HCT116 (cell line): ENCODE results near the gene NSUN7. TPM values are rescaled to one million over a fixed set of nuclear protein-coding genes. Genes with fewer than 3 reads are reported as not detected.

ENCODE experiments used
- ATAC-seq: fragments of 200-7000 bp; cut with Tn5 transposase; 2 replicates; pipeline ENCODE4 v1.9.1; 2020; ENCODE audit warnings: mild to moderate bottlenecking, moderate library complexity
- BruUV-seq: library from RNA; stranded (reverse); fragments of 400-500 nt; replicated peaks from 2 replicates; lab custom pipeline; 2021; lab: Mats Ljungman, UMichigan
- CTCF ChIA-PET: fragments of 300-600 bp; sonication (Branson Sonifier 250); formaldehyde crosslinking; loops from one replicate; lab custom pipeline; 2021; ENCODE audit warnings: antibody characterized with exemption; lab: Charles Lee
- POLR2A ChIA-PET: fragments of 300-600, 350-600 bp; sonication (Branson Sonifier 250); formaldehyde crosslinking; loops from one replicate; lab custom pipeline; 2021; ENCODE audit warnings: antibody characterized with exemption; lab: Charles Lee
- RAD21 ChIA-PET, 2 experiments: fragments of 300-600 bp; sonication (Branson Sonifier 250); formaldehyde crosslinking; loops; one replicate each; lab custom pipeline; 2023; ENCODE audit warnings: low total read pairs in 2 of 2; ENCODE audit not compliant: uncharacterized antibody in 2 of 2, unreplicated experiment in 2 of 2, low non-redundant PET in 1 of 2; lab: Charles Lee
- DNase-seq: peaks from one replicate; pipeline ENCODE4 v3.0.0-alpha.2; 2010; ENCODE audit warnings: low read depth, low spot score
- H2AFZ ChIP-seq: fragments of 200-600 bp; shearing (Covaris generic), sonication (generic); 2 replicates; pipeline ENCODE4 v1.6.1; 2017; ENCODE audit warnings: low read depth, mixed run types, mixed read lengths, antibody characterized with exemption, low read length; ENCODE audit not compliant: poor library complexity, severe bottlenecking
- H3K27ac ChIP-seq: 2 replicates; pipeline ENCODE4 v1.5.1; 2012; ENCODE audit warnings: low read depth, low read length
- H3K27me3 ChIP-seq: fragments of 200-600 bp; sonication (generic); 2 replicates; pipeline ENCODE4 v1.6.1; 2016; ENCODE audit warnings: mixed run types, low read length, mixed read lengths; ENCODE audit not compliant: insufficient read depth
- H3K36me3 ChIP-seq, 2 experiments: fragments of 200-500 bp in 1 of 2; fragments of 200-600 bp in 1 of 2; sonication (Bioruptor generic) in 1 of 2; sonication (generic) in 1 of 2; 2 replicates each; pipeline versions ENCODE4 v1.5.1 to v1.6.1; 2014 to 2016; ENCODE audit warnings: low read length in 2 of 2, inconsistent platforms in 1 of 2, mixed read lengths in 1 of 2, mixed run types in 1 of 2; ENCODE audit not compliant: insufficient read depth in 2 of 2, control insufficient read depth in 1 of 2
- H3K4me1 ChIP-seq, 2 experiments: fragments of 200-600 bp in 1 of 2; sonication (generic) in 1 of 2; 2 replicates each; pipeline versions ENCODE4 v1.5.1 to v1.6.1; 2012 to 2017; ENCODE audit warnings: low read length in 2 of 2, inconsistent platforms in 1 of 2, mild to moderate bottlenecking in 1 of 2, mixed read lengths in 1 of 2, mixed run types in 1 of 2, moderate library complexity in 1 of 2; ENCODE audit not compliant: insufficient read depth in 2 of 2, control insufficient read depth in 1 of 2
- H3K4me2 ChIP-seq: fragments of 200-600 bp; sonication (generic); 2 replicates; pipeline ENCODE4 v1.6.1; 2017; ENCODE audit warnings: mixed run types, low read length, mixed read lengths
- H3K4me3 ChIP-seq, 2 experiments: fragments of 200-600 bp in 1 of 2; sonication (generic) in 1 of 2; replicated peaks in 1 of 2; 2 replicates each; pipeline ENCODE4 v1.5.1; 2011 to 2016; ENCODE audit warnings: low read length in 2 of 2, control low read depth in 1 of 2, low read depth in 1 of 2, mild to moderate bottlenecking in 1 of 2, mixed read lengths in 1 of 2, mixed run types in 1 of 2
- H3K79me2 ChIP-seq: fragments of 200-600 bp; sonication (generic); 2 replicates; pipeline ENCODE4 v1.6.1; 2017; ENCODE audit warnings: mild to moderate bottlenecking, mixed run types, low read length, moderate library complexity, mixed read lengths; ENCODE audit not compliant: insufficient read depth
- H3K9ac ChIP-seq: fragments of 200-600 bp; sonication (generic); 2 replicates; pipeline ENCODE4 v1.6.1; 2016; ENCODE audit warnings: low read length, mixed read lengths
- H3K9me2 ChIP-seq: fragments of 200-600 bp; sonication (generic), shearing (Covaris generic); 2 replicates; pipeline ENCODE4 v1.6.1; 2017; ENCODE audit warnings: mixed run types, mild to moderate bottlenecking, moderate library complexity; ENCODE audit not compliant: insufficient read depth
- H3K9me3 ChIP-seq, 2 experiments: fragments of 200-500 bp in 1 of 2; fragments of 200-600 bp in 1 of 2; sonication (Bioruptor generic) in 1 of 2; sonication (generic) in 1 of 2; 2 replicates each; pipeline ENCODE4 v1.6.1; 2014 to 2017; ENCODE audit warnings: low read length in 2 of 2, mixed read lengths in 2 of 2, inconsistent platforms in 1 of 2, low read depth in 1 of 2, mild to moderate bottlenecking in 1 of 2, mixed run types in 1 of 2, moderate library complexity in 1 of 2; ENCODE audit not compliant: control insufficient read depth in 1 of 2, insufficient read depth in 1 of 2
- H4K20me1 ChIP-seq: fragments of 200-600 bp; sonication (generic), shearing (Covaris generic); 2 replicates; pipeline ENCODE4 v1.6.1; 2017; ENCODE audit warnings: mixed run types, mild to moderate bottlenecking, moderate library complexity; ENCODE audit not compliant: insufficient read depth
- ELF1 ChIP-seq: IDR thresholded peaks from 2 replicates; pipeline ENCODE4 v1.6.1; 2012; ENCODE audit warnings: low read depth, borderline replicate concordance
- EZH2 ChIP-seq: fragments of 200-600 bp; sonication (generic); IDR thresholded peaks from 2 replicates; pipeline ENCODE4 v1.6.1; 2017; ENCODE audit warnings: antibody characterized with exemption, mixed run types
- EZH2phosphoT487 ChIP-seq: fragments of 200-600 bp; IDR thresholded peaks from 2 replicates; pipeline ENCODE4 v1.6.1; 2018; ENCODE audit warnings: antibody characterized with exemption, borderline replicate concordance
- JUND ChIP-seq: IDR thresholded peaks from 2 replicates; pipeline ENCODE4 v1.6.1; 2012
- MAX ChIP-seq: IDR thresholded peaks from 2 replicates; pipeline ENCODE4 v1.6.1; 2012
- POLR2AphosphoS5 ChIP-seq: IDR thresholded peaks from 2 replicates; pipeline ENCODE4 v1.6.1; 2011; ENCODE audit warnings: mild to moderate bottlenecking, low read depth, low read length, moderate library complexity
- SP1 ChIP-seq: IDR thresholded peaks from 2 replicates; pipeline ENCODE4 v1.6.1; 2012; ENCODE audit warnings: low read depth
- SRF ChIP-seq: IDR thresholded peaks from 2 replicates; pipeline ENCODE4 v1.6.1; 2012; ENCODE audit warnings: low read depth
- YY1 ChIP-seq: IDR thresholded peaks from 2 replicates; pipeline ENCODE4 v1.6.1; 2011; ENCODE audit warnings: low read length, low read depth, moderate library complexity, mild to moderate bottlenecking; ENCODE audit not compliant: insufficient replicate concordance; ENCODE audit errors: extremely low read depth
- intact Hi-C: fragments of 100-400 bp; cut with micrococcal nuclease; formaldehyde crosslinking; loops from 2 replicates; pipeline ENCODE4 v1.10.0; 2022
- total RNA-seq: library from RNA; stranded (reverse); gene quantifications from one replicate; pipeline ENCODE4 v1.2.1, GENCODE V29; 2021; ENCODE audit not compliant: unreplicated experiment
- TF ChIP-seq, protein P1 (sequence below), 3 experiments: fragments of 200-600 bp in 1 of 3; sonication (generic) in 1 of 3; IDR thresholded peaks in 2 of 3; conservative IDR thresholded peaks in 1 of 3; 2 replicates each; pipeline ENCODE4 v1.5.1; 2012 to 2017; ENCODE audit warnings: low read depth in 2 of 3, low read length in 2 of 3, antibody characterized with exemption in 1 of 3, borderline replicate concordance in 1 of 3, control low read depth in 1 of 3, mild to moderate bottlenecking in 1 of 3, mixed read lengths in 1 of 3, mixed run types in 1 of 3, moderate library complexity in 1 of 3; ENCODE audit not compliant: insufficient read depth in 1 of 3
- TF ChIP-seq, protein P2 (sequence below): IDR thresholded peaks from 2 replicates; pipeline ENCODE4 v1.6.1; 2012

NSUN7 gene
- total RNA-seq, 1 experiment from 2014 or later = 0.07 TPM

- no peak overlapping the region for H3K27ac ChIP-seq
- intact Hi-C loops = no loop called here
- TF ChIP-seq JUND (no peak), ELF1 (no peak), EZH2 (no peak), YY1 (no peak), EZH2phosphoT487 (no peak), SRF (no peak), SP1 (no peak), POLR2AphosphoS5 (no peak), MAX (no peak)
- TF ChIP-seq, protein P1, sequence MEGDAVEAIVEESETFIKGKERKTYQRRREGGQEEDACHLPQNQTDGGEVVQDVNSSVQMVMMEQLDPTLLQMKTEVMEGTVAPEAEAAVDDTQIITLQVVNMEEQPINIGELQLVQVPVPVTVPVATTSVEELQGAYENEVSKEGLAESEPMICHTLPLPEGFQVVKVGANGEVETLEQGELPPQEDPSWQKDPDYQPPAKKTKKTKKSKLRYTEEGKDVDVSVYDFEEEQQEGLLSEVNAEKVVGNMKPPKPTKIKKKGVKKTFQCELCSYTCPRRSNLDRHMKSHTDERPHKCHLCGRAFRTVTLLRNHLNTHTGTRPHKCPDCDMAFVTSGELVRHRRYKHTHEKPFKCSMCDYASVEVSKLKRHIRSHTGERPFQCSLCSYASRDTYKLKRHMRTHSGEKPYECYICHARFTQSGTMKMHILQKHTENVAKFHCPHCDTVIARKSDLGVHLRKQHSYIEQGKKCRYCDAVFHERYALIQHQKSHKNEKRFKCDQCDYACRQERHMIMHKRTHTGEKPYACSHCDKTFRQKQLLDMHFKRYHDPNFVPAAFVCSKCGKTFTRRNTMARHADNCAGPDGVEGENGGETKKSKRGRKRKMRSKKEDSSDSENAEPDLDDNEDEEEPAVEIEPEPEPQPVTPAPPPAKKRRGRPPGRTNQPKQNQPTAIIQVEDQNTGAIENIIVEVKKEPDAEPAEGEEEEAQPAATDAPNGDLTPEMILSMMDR (IDR thresholded peaks at IDR 0.05 in 2 of 3, conservative IDR thresholded peaks at IDR 0.05 in 1 of 3; ENCODE audit: borderline replicate concordance in 1 of 3, insufficient read depth in 1 of 3, low read depth in 2 of 3, low read length in 2 of 3) = no peak
- TF ChIP-seq, protein P2, sequence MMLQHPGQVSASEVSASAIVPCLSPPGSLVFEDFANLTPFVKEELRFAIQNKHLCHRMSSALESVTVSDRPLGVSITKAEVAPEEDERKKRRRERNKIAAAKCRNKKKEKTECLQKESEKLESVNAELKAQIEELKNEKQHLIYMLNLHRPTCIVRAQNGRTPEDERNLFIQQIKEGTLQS = no peak
- CTCF ChIA-PET = no interaction called here
- H4K20me1 ChIP-seq = no peaks in the 10 kb centered on the region
- no peak overlapping the region for H3K4me2 ChIP-seq
- ATAC-seq = no peak
- no peak overlapping the region for H3K9ac ChIP-seq
- RAD21 ChIA-PET = no interaction called here
- no peak overlapping the region for H2AFZ ChIP-seq
- H3K79me2 ChIP-seq = no peaks in the 10 kb centered on the region
- H3K4me3 ChIP-seq = no peak overlapping the region
- no peak for DNase-seq
- no peaks in the 10 kb centered on the region for H3K36me3 ChIP-seq
- H3K4me1 ChIP-seq = no peaks in the 10 kb centered on the region
- no peaks in the 10 kb centered on the region for H3K9me3 ChIP-seq
- BruUV-seq = no TSS peak
- no peaks in the 10 kb centered on the region for H3K9me2 ChIP-seq
- POLR2A ChIA-PET = no interaction called here
- H3K27me3 ChIP-seq = no peaks in the 10 kb centered on the region
Observed at GRCh38 chr4:40804598-40804997, 54.8 kb downstream of the NSUN7 start.
